Chondrocyte (in vitro differentiated cells): Measurements from ENCODE around the gene ZNF483. TPM values are rescaled to one million over a fixed set of nuclear protein-coding genes. Genes with fewer than 3 reads are reported as not detected.
"Not testable (repeated sequence)": the region's sequence is repeated elsewhere in the genome, so short reads cannot be mapped to it uniquely, and the experiment has no call there.

Experiments used
- DNase-seq: peaks from one replicate; pipeline ENCODE4 v3.0.0; 2021; ENCODE audit warnings: mixed read lengths, low spot score
- H3K27ac Mint-ChIP-seq: one replicate; pipeline ENCODE4 v1.8.0; 2021; ENCODE audit warnings: mild to moderate bottlenecking, moderate library complexity, mixed read lengths; ENCODE audit not compliant: unreplicated experiment
- H3K27me3 Mint-ChIP-seq: 2 replicates; pipeline ENCODE4 v1.8.0; 2021; ENCODE audit warnings: low read depth, mixed read lengths
- H3K36me3 Mint-ChIP-seq: 2 replicates; pipeline ENCODE4 v1.8.0; 2021; ENCODE audit warnings: low read depth, mixed read lengths
- H3K4me1 Mint-ChIP-seq: 2 replicates; pipeline ENCODE4 v1.8.0; 2021; ENCODE audit warnings: low read depth, mild to moderate bottlenecking, mixed read lengths
- H3K4me3 Mint-ChIP-seq: one replicate; pipeline ENCODE4 v1.8.0; 2021; ENCODE audit warnings: mild to moderate bottlenecking, moderate library complexity, mixed read lengths; ENCODE audit not compliant: unreplicated experiment
- H3K9me3 Mint-ChIP-seq: 2 replicates; pipeline ENCODE4 v1.8.0; 2021; ENCODE audit warnings: low read depth, mixed read lengths
- total RNA-seq: library from RNA; stranded (reverse); gene quantifications from 3 replicates; pipeline ENCODE4 v1.2.1, GENCODE V29; 2021
- TF ChIP-seq, protein P1 (sequence below): fragments of 200-600 bp; sonication (generic); IDR thresholded peaks from 2 replicates; pipeline ENCODE4 v1.5.0; 2021; ENCODE audit warnings: antibody characterized with exemption, mild to moderate bottlenecking, moderate library complexity

The ZNF483 gene
- total RNA-seq, 1 donor from 2014 or later: 2.4 TPM

- H3K36me3 Mint-ChIP-seq: peaks cover 59% of the 10 kb centered on the region
- no peaks in the 10 kb centered on the region for H3K27me3 Mint-ChIP-seq
- no peak overlapping the region for H3K4me3 Mint-ChIP-seq
Observed at GRCh38 chr9:111542497-111543254, 17.7 kb downstream of the ZNF483 start.

DNA sequence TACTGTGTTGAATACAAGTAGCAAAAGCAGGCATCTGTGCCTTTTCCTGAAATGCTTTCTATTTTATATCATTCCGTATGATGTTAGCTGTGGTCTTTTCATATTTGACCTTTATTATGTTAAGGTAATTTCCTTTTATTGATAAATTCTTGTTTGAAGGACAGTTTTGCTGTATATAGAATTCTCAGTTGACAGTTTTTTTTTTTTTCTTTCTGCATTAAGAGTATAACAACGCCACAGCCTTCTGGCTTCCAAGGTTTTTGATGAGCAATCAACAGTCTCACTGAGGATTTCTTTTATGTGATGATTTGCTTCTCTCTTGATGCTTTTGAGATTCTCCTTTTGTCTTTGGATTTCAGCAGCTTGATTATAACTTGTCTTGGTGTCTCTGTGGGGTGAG, 23.6 kb downstream of the ZNF483 start:
- H3K27ac Mint-ChIP-seq: no peak overlapping the region
- no peaks in the 10 kb centered on the region for H3K27me3 Mint-ChIP-seq
- H3K9me3 Mint-ChIP-seq: peaks cover 65% of the 10 kb centered on the region
- no peak for DNase-seq
- TF ChIP-seq, protein P1, sequence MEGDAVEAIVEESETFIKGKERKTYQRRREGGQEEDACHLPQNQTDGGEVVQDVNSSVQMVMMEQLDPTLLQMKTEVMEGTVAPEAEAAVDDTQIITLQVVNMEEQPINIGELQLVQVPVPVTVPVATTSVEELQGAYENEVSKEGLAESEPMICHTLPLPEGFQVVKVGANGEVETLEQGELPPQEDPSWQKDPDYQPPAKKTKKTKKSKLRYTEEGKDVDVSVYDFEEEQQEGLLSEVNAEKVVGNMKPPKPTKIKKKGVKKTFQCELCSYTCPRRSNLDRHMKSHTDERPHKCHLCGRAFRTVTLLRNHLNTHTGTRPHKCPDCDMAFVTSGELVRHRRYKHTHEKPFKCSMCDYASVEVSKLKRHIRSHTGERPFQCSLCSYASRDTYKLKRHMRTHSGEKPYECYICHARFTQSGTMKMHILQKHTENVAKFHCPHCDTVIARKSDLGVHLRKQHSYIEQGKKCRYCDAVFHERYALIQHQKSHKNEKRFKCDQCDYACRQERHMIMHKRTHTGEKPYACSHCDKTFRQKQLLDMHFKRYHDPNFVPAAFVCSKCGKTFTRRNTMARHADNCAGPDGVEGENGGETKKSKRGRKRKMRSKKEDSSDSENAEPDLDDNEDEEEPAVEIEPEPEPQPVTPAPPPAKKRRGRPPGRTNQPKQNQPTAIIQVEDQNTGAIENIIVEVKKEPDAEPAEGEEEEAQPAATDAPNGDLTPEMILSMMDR: no peak
- no peak overlapping the region for H3K4me3 Mint-ChIP-seq
- H3K4me1 Mint-ChIP-seq: no peaks in the 10 kb centered on the region
- peaks cover 48% of the 10 kb centered on the region for H3K36me3 Mint-ChIP-seq

More at GRCh38 chr9:111542497-111543254, 17.7 kb downstream of the ZNF483 start:
- Mint-ChIP-seq H3K27ac (no peak overlapping the region), H3K4me1 (no peaks in the 10 kb centered on the region), H3K9me3 (peaks cover 71% of the 10 kb centered on the region)
- TF ChIP-seq, protein P1: no peak
- DNase-seq: no peak

DNA sequence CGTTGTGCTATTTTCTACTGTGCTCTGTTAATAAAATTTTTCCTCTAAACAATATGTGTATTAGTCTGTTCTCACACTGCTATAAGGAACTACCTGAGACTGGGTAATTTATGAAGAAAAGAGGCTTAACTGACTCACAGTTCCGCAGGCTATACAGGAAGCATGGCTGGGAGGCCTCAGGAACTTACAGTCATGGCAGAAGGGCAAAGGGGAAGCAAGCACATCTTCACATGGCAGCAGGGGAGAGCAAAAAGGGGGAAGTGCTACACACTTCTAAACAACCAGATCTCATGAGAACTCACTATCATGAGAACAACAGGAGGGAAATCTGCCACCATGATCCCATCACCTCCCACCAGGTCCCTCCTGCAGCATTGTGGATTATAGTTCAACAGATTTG, 30.4 kb downstream of the ZNF483 start:
- H3K4me3 Mint-ChIP-seq, H3K4me1 Mint-ChIP-seq, DNase-seq, H3K27ac Mint-ChIP-seq, H3K27me3 Mint-ChIP-seq: not testable (repeated sequence)
- Mint-ChIP-seq H3K9me3 (peaks cover 51% of the 10 kb centered on the region), H3K36me3 (peaks cover 17% of the 10 kb centered on the region)

DNA sequence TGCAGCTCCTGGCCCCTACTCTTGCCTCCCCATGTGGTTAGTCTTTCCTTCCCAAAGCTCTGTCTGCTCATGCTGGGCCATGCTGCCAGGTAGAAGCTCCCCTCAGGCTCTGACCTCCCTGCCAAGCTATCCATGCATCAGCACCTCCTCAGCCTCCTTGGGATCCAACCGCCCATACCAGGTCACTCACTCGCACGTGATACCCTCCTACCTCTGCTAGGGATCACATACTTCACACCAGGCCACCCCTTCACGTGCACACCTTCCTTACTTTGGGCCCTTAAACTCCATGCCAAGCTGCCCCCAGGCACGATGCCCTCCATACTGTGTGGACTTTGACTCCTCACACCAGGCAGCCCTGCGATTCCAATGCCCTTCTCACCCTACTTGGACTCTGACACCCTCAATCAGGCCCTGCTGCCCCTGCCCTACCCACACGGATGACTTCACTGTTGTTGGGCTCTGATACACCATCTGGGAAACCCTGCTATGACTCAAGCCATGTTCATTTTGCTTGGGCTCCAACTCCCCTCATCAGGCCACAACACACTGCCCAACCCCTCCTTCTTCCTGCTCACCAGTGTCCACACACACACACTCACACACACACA, 34.1 kb downstream of the ZNF483 start:
- no peaks in the 10 kb centered on the region for H3K4me1 Mint-ChIP-seq
- H3K9me3 Mint-ChIP-seq: peaks cover 37% of the 10 kb centered on the region
- no peak overlapping the region for H3K27ac Mint-ChIP-seq
- H3K4me3 Mint-ChIP-seq: no peak overlapping the region
- H3K36me3 Mint-ChIP-seq: peaks cover 20% of the 10 kb centered on the region
- DNase-seq: no peak
- H3K27me3 Mint-ChIP-seq: no peaks in the 10 kb centered on the region
- TF ChIP-seq, protein P1: no peak

GRCh38 chr9:111561165-111561719, 36.3 kb downstream of the ZNF483 start:
- DNase-seq: no peak
- Mint-ChIP-seq H3K4me1 (no peaks in the 10 kb centered on the region), H3K36me3 (peaks cover 15% of the 10 kb centered on the region), H3K4me3 (no peak overlapping the region), H3K27me3 (no peaks in the 10 kb centered on the region), H3K27ac (no peak overlapping the region), H3K9me3 (peaks cover 19% of the 10 kb centered on the region)
- TF ChIP-seq, protein P1: no peak
